HEK293 (cell line): ENCODE results near the gene CLDN15.

Experiments
- CTCF ChIA-PET: fragments of 350-600 bp; formaldehyde crosslinking; extraction: SDS; loops from one replicate; lab custom pipeline; 2021; ENCODE audit warnings: antibody characterized with exemption; lab: Yijun Ruan, JAX
- POLR2A ChIA-PET: fragments of 300-600 bp; formaldehyde crosslinking; extraction: SDS; loops from one replicate; lab custom pipeline; 2020; ENCODE audit warnings: antibody characterized with exemption, inconsistent platforms; lab: Yijun Ruan, JAX
- H3K27ac ChIP-seq: fragments of 200-500 bp; sonication (Bioruptor generic); 2 replicates; pipeline ENCODE4 v1.5.1; 2014; ENCODE audit warnings: low read depth, low read length, control low read depth, inconsistent platforms; ENCODE audit errors: extremely low read depth
- H3K36me3 ChIP-seq, 2 experiments: fragments of 200-500 bp in 1 of 2; sonication (Bioruptor generic) in 1 of 2; 1 replicate in 1 of 2; 2 replicates in 1 of 2; pipeline ENCODE4 v1.5.1; 2014 to 2017; ENCODE audit warnings: inconsistent platforms in 2 of 2, low read length in 2 of 2; ENCODE audit not compliant: control insufficient read depth in 2 of 2, insufficient read depth in 1 of 2
- H3K4me1 ChIP-seq: fragments of 200-500 bp; sonication (Bioruptor generic); 2 replicates; pipeline ENCODE4 v1.5.1; 2014; ENCODE audit warnings: mild to moderate bottlenecking, low read length, inconsistent platforms; ENCODE audit not compliant: control insufficient read depth, insufficient read depth
- H3K4me3 ChIP-seq: 2 replicates; pipeline ENCODE4 v1.5.1; 2011; ENCODE audit warnings: low read depth, mild to moderate bottlenecking, control low read depth, low read length, moderate library complexity
- H3K9me3 ChIP-seq: fragments of 200-500 bp; sonication (Bioruptor generic); 2 replicates; pipeline ENCODE4 v1.5.1; 2014; ENCODE audit warnings: low read depth, low read length, inconsistent platforms; ENCODE audit not compliant: control insufficient read depth, insufficient read depth
- EGR2 ChIP-seq: fragments of 450-650 bp; formaldehyde crosslinking; IDR thresholded peaks from 2 replicates; pipeline ENCODE4 v1.5.1; 2016; ENCODE audit warnings: low read depth, missing biosample characterization, missing genetic modification characterization
- HIC1 ChIP-seq: fragments of 450-650 bp; formaldehyde crosslinking; IDR thresholded peaks from 2 replicates; pipeline ENCODE4 v1.5.1; 2016; ENCODE audit warnings: missing biosample characterization, missing genetic modification characterization
- KLF1 ChIP-seq: fragments of 450-650 bp; formaldehyde crosslinking; IDR thresholded peaks from 2 replicates; pipeline ENCODE4 v1.5.1; 2016; ENCODE audit warnings: missing biosample characterization, missing genetic modification characterization
- SALL2 ChIP-seq: fragments of 450-650 bp; formaldehyde crosslinking; IDR thresholded peaks from 2 replicates; pipeline ENCODE4 v1.5.0; 2017; ENCODE audit warnings: missing biosample characterization, mild to moderate bottlenecking, missing genetic modification characterization, borderline replicate concordance
- TRIM28 ChIP-seq: IDR thresholded peaks from 2 replicates; pipeline ENCODE4 v1.6.1; 2011; ENCODE audit warnings: low read length, control low read depth, borderline replicate concordance
- ZBTB17 ChIP-seq: fragments of 450-650 bp; formaldehyde crosslinking; IDR thresholded peaks from 2 replicates; pipeline ENCODE4 v1.5.1; 2016; ENCODE audit warnings: missing biosample characterization, missing genetic modification characterization
- ZFHX2 ChIP-seq: fragments of 450-650 bp; formaldehyde crosslinking; conservative IDR thresholded peaks from 2 replicates; pipeline ENCODE4 v1.5.1; 2016; ENCODE audit warnings: missing biosample characterization, missing genetic modification characterization
- ZFP3 ChIP-seq: fragments of 450-650 bp; formaldehyde crosslinking; IDR thresholded peaks from 2 replicates; pipeline ENCODE4 v1.5.1; 2016; ENCODE audit warnings: low read depth, missing biosample characterization, missing genetic modification characterization
- ZIC2 ChIP-seq: fragments of 450-650 bp; formaldehyde crosslinking; IDR thresholded peaks from 2 replicates; pipeline ENCODE4 v1.5.1; 2016; ENCODE audit warnings: missing biosample characterization, missing genetic modification characterization
- ZNF16 ChIP-seq: fragments of 450-650 bp; formaldehyde crosslinking; IDR thresholded peaks from 2 replicates; pipeline ENCODE4 v1.5.1; 2016; ENCODE audit warnings: low read depth, missing biosample characterization, missing genetic modification characterization
- ZNF23 ChIP-seq: fragments of 450-650 bp; formaldehyde crosslinking; IDR thresholded peaks from 2 replicates; pipeline ENCODE4 v1.5.1; 2016; ENCODE audit warnings: missing biosample characterization, missing genetic modification characterization, borderline replicate concordance
- ZNF248 ChIP-seq: fragments of 450-650 bp; formaldehyde crosslinking; IDR thresholded peaks from 2 replicates; pipeline ENCODE4 v1.5.1; 2017; ENCODE audit warnings: missing biosample characterization, missing genetic modification characterization
- ZNF354C ChIP-seq: fragments of 450-650 bp; formaldehyde crosslinking; IDR thresholded peaks from 2 replicates; pipeline ENCODE4 v1.5.1; 2016; ENCODE audit warnings: missing biosample characterization, missing genetic modification characterization, low read depth, borderline replicate concordance
- ZNF362 ChIP-seq: fragments of 450-650 bp; formaldehyde crosslinking; IDR thresholded peaks from 2 replicates; pipeline ENCODE4 v1.5.1; 2016; ENCODE audit warnings: missing biosample characterization, missing genetic modification characterization
- ZNF366 ChIP-seq: fragments of 450-650 bp; formaldehyde crosslinking; conservative IDR thresholded peaks from 2 replicates; pipeline ENCODE4 v1.5.1; 2016; ENCODE audit warnings: missing biosample characterization, missing genetic modification characterization
- ZNF391 ChIP-seq: fragments of 450-650 bp; formaldehyde crosslinking; IDR thresholded peaks from 2 replicates; pipeline ENCODE4 v1.5.1; 2016; ENCODE audit warnings: low read depth, missing biosample characterization, missing genetic modification characterization, borderline replicate concordance
- ZNF544 ChIP-seq: fragments of 450-650 bp; formaldehyde crosslinking; IDR thresholded peaks from 2 replicates; pipeline ENCODE4 v1.5.0; 2017; ENCODE audit warnings: missing biosample characterization, missing genetic modification characterization
- ZNF596 ChIP-seq: fragments of 450-650 bp; IDR thresholded peaks from 2 replicates; pipeline ENCODE4 v1.5.0; 2018; ENCODE audit warnings: missing biosample characterization, mild to moderate bottlenecking, missing genetic modification characterization, moderate library complexity
- ZNF610 ChIP-seq: fragments of 450-650 bp; formaldehyde crosslinking; IDR thresholded peaks from 2 replicates; pipeline ENCODE4 v1.5.1; 2016; ENCODE audit warnings: missing biosample characterization, missing genetic modification characterization, borderline replicate concordance
- ZNF670 ChIP-seq: fragments of 450-650 bp; formaldehyde crosslinking; IDR thresholded peaks from 2 replicates; pipeline ENCODE4 v1.5.1; 2016; ENCODE audit warnings: missing biosample characterization, missing genetic modification characterization, low read depth
- ZNF707 ChIP-seq: fragments of 450-650 bp; formaldehyde crosslinking; IDR thresholded peaks from 2 replicates; pipeline ENCODE4 v1.5.1; 2016; ENCODE audit warnings: missing biosample characterization, missing genetic modification characterization

Gene CLDN15

GRCh38 chr7:101201695-101202602 is 35.7 kb downstream of the CLDN15 start:
- H3K9me3 ChIP-seq = no peaks in the 10 kb centered on the region
- H3K4me1 ChIP-seq = no peaks in the 10 kb centered on the region
- H3K27ac ChIP-seq = no peak overlapping the region
- POLR2A ChIA-PET = interaction anchor here (0.6 to 1.5 kb wide), 2 partner anchors 16 to 120 kb away, joined by 3 to 6 read pairs; partner anchors contain the start of genes IFT22, PLOD3 and ZNHIT1
- no peak for TF ChIP-seq ZNF596 (tag by site-specific recombination)
- no peak for TF ChIP-seq ZIC2
- no peak for TF ChIP-seq ZNF248 (tag by site-specific recombination)
- TF ChIP-seq ZNF707 (tag by site-specific recombination) = no peak
- no peak for TF ChIP-seq ZNF23 (tag by site-specific recombination)
- no peak for TF ChIP-seq ZBTB17 (tag by site-specific recombination)
- TF ChIP-seq ZNF366 (tag by site-specific recombination) = no peak
- TF ChIP-seq ZNF16 (tag by site-specific recombination) = no peak
- no peak for TF ChIP-seq HIC1 (tag by site-specific recombination)
- TF ChIP-seq SALL2 (tag by site-specific recombination) = no peak
- TF ChIP-seq ZNF610 = no peak
- no peak for TF ChIP-seq ZNF670
- no peak for TF ChIP-seq TRIM28
- no peak for TF ChIP-seq ZNF544 (tag by site-specific recombination)
- TF ChIP-seq ZNF391 = no peak
- TF ChIP-seq ZNF354C (tag by site-specific recombination) = no peak
- TF ChIP-seq, all 188 proteins: peak for 0
- Histone ChIP-seq H3K36me3 (no peaks in the 10 kb centered on the region), H3K4me3 (no peak overlapping the region)
- CTCF ChIA-PET = interaction anchor here (3.2 kb wide), 1 partner anchor 9 kb away, joined by 17 read pairs; no protein-coding TSS in a partner anchor

- Histone ChIP-seq H3K36me3 (no peaks in the 10 kb centered on the region), H3K9me3 (no peaks in the 10 kb centered on the region), H3K4me3 (no peak within 1 kb of the TSS), H3K27ac (no peak within 1 kb of the TSS), H3K4me1 (no peaks in the 10 kb centered on the region)
- TF ChIP-seq EGR2 (tag by site-specific recombination) = peak; percentile 66
- TF ChIP-seq ZFP3 (tag by site-specific recombination) = no peak
- peak; percentile 67 for TF ChIP-seq ZFHX2 (tag by site-specific recombination)
- TF ChIP-seq KLF1 (tag by site-specific recombination) = peak; percentile 63; the same call in 1 of the 2 replicates
- 0 out of 2 replicates have a peak, but pooled peaks have one; percentile 52 for TF ChIP-seq ZNF362
- ChIA-PET CTCF (interaction anchor here (0.9 to 1.2 kb wide), 3 partner anchors 11 to 73 kb away, joined by 3 to 4 read pairs (median 3); no protein-coding TSS in a partner anchor), POLR2A (no interaction called here)
These were observed 36.6 kb downstream of the CLDN15 start, which contains the start of gene MOGAT3 for GRCh38 chr7:101200862-101201599. Gene MOGAT3 (minus strand): TSS chr7:101201036. CDS start chr7:101200854, 182 bp downstream.
